Erythroblast (primary cell): ENCODE results near the gene GJC2.

ENCODE experiments used
- GATA1 ChIP-seq: IDR thresholded peaks from 2 replicates; pipeline ENCODE4 v1.6.1; 2011; ENCODE audit warnings: low read depth, mild to moderate bottlenecking, control low read depth, low read length, moderate library complexity
- POLR2A ChIP-seq: IDR thresholded peaks from 2 replicates; pipeline ENCODE4 v1.6.1; 2011; ENCODE audit warnings: mild to moderate bottlenecking, low read length

DNA sequence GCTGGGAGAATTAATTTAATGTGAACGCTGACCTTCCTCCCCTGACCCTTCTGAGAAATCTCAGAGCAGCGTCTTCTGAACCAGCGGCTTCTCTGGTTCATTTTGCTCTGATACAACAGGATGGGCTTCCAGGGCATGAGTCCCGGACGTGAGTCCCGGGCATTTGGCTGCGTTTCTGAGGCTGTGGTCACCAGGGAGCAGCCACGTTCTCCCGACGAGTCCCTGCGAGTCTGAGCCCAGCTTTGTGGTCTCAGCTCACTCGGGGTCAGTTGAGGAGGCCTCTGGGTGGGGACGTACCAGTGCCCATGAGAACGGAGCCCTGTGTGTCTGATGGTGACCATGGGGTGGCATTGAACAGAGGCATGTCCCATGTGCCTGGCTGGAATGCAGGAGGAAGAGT, 40.5 kb downstream of the GJC2 start:
- TF ChIP-seq POLR2A, result no peak
- no peak for TF ChIP-seq GATA1
